GM23248 (cell line): Measurements from ENCODE around the gene CIAO3. TPM values are rescaled to one million over a fixed set of nuclear protein-coding genes. Genes with fewer than 3 reads are reported as not detected.

Source experiments
- DNase-seq: peaks from one replicate; pipeline ENCODE4 v3.0.0-alpha.2; 2015
- H2AFZ ChIP-seq: fragments of 200-600 bp; sonication (generic); 2 replicates; pipeline ENCODE4 v1.6.1; 2016; ENCODE audit warnings: antibody characterized with exemption
- H3F3A ChIP-seq: fragments of 200-600 bp; sonication (generic); 2 replicates; pipeline ENCODE4 v1.6.1; 2016; ENCODE audit warnings: mild to moderate bottlenecking, antibody characterized with exemption, mixed run types; ENCODE audit not compliant: insufficient read depth
- H3K27ac ChIP-seq: fragments of 200-600 bp; sonication (generic); 2 replicates; pipeline ENCODE4 v1.5.1; 2016; ENCODE audit warnings: mild to moderate bottlenecking
- H3K27me3 ChIP-seq: fragments of 200-600 bp; sonication (generic); replicated peaks from 2 replicates; pipeline ENCODE4 v1.6.1; 2016; ENCODE audit warnings: mild to moderate bottlenecking; ENCODE audit not compliant: insufficient read depth
- H3K36me3 ChIP-seq: fragments of 200-600 bp; sonication (generic); 2 replicates; pipeline ENCODE4 v1.6.1; 2016; ENCODE audit warnings: low read depth, mild to moderate bottlenecking
- H3K4me1 ChIP-seq: fragments of 200-600 bp; sonication (generic); 2 replicates; pipeline ENCODE4 v1.6.1; 2016; ENCODE audit warnings: mild to moderate bottlenecking; ENCODE audit not compliant: insufficient read depth
- H3K4me2 ChIP-seq: fragments of 200-600 bp; sonication (generic); one replicate; pipeline ENCODE4 v1.6.1; 2016; ENCODE audit warnings: mild to moderate bottlenecking; ENCODE audit not compliant: unreplicated experiment
- H3K4me3 ChIP-seq: fragments of 200-600 bp; sonication (generic); 2 replicates; pipeline ENCODE4 v1.5.1; 2016; ENCODE audit warnings: mild to moderate bottlenecking
- H3K79me2 ChIP-seq: fragments of 200-600 bp; sonication (generic); 2 replicates; pipeline ENCODE4 v1.6.1; 2016; ENCODE audit warnings: mild to moderate bottlenecking; ENCODE audit not compliant: insufficient read depth
- H3K9ac ChIP-seq: fragments of 200-600 bp; sonication (generic); 2 replicates; pipeline ENCODE4 v1.6.1; 2016; ENCODE audit warnings: mild to moderate bottlenecking
- H3K9me2 ChIP-seq: fragments of 200-600 bp; sonication (generic); 2 replicates; pipeline ENCODE4 v1.6.1; 2016; ENCODE audit warnings: mixed run types, mild to moderate bottlenecking, moderate library complexity; ENCODE audit not compliant: insufficient read depth
- H3K9me3 ChIP-seq: fragments of 200-600 bp; sonication (generic); one replicate; pipeline ENCODE4 v1.6.1; 2017; ENCODE audit warnings: low read depth
- H4K20me1 ChIP-seq: fragments of 200-600 bp; sonication (generic); 2 replicates; pipeline ENCODE4 v1.6.0; 2016; ENCODE audit not compliant: insufficient read depth
- EZH2 ChIP-seq: fragments of 200-600 bp; sonication (generic); IDR thresholded peaks from 2 replicates; pipeline ENCODE4 v1.6.1; 2018; ENCODE audit warnings: antibody characterized with exemption, mild to moderate bottlenecking; ENCODE audit not compliant: insufficient read depth, poor library complexity, severe bottlenecking
- EZH2phosphoT487 ChIP-seq: fragments of 200-600 bp; sonication (generic); IDR thresholded peaks from 2 replicates; pipeline ENCODE4 v1.6.1; 2018; ENCODE audit warnings: antibody characterized with exemption, moderate library complexity, mild to moderate bottlenecking, low read depth; ENCODE audit not compliant: insufficient read depth
- WGBS, 2 experiments: methylation state at CpG; one replicate each; pipeline ENCODE4 v1.1.6; 2015 to 2017; ENCODE audit warnings: low lambda C conversion rate in 2 of 2, low coverage in 1 of 2; ENCODE audit errors: missing lambda C conversion rate in 2 of 2; 5-methylcytosine and 5-hydroxymethylcytosine counted together
- in situ Hi-C: fragments of 300-500 bp; cut with MboI; formaldehyde crosslinking; loops from 2 replicates; pipeline ENCODE4 v1.15.0; 2020
- polyA plus RNA-seq: library from polyadenylated mRNA; unstranded; fragments of >200 nt; fragmentation: Nextera tagmentation; extraction: Ambion mirVana; gene quantifications from 2 replicates; pipeline ENCODE4 v1.2.1, GENCODE V29; 2016
- total RNA-seq: library from RNA; depleted of rRNA; stranded (reverse); fragments of >200 nt; shearing (Covaris generic); gene quantifications from 2 replicates; pipeline ENCODE4 v1.2.3, GENCODE V29; 2014

CIAO3 gene
- total and polyA plus RNA-seq, 2 experiments from 2014 or later: 24.5 to 37.5 TPM

DNA sequence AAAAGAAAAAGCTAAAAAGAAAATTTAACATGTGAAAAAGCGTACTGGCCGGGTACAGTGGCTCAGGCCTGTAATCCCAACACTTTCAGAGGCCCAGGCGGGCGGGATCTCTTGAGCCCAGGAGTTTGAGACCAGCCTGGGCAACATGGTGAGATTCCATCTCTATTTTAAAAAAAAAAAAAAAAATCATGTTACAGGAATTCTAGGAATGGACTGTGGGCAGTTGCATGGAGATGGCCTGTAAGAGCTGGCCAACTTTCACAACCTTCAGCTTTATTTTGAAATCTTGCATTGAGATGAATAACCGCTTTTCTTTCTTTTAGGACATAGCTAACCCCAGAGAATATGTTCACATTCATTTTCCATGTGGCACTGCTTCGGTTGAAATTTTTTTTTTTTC, 8.2 kb upstream of the CIAO3 start:
- no peak for TF ChIP-seq EZH2phosphoT487
- no peak for TF ChIP-seq EZH2
- H4K20me1 ChIP-seq: no peaks in the 10 kb centered on the region
- no peaks in the 10 kb centered on the region for H3K9me3 ChIP-seq
- peak; percentile 91 for DNase-seq
- no peak overlapping the region for H3K9ac ChIP-seq
- H3F3A ChIP-seq: peaks cover 8% of the 10 kb centered on the region
- peaks cover 5% of the 10 kb centered on the region; the same call in 1 of the 2 replicates for H3K27me3 ChIP-seq
- no peaks in the 10 kb centered on the region for H3K36me3 ChIP-seq
- H3K27ac ChIP-seq: peak overlapping the region; percentile 72
- WGBS, 2 experiments: 67 to 69% methylated on average over 6 of the region's 6 CpGs
- H3K79me2 ChIP-seq: no peaks in the 10 kb centered on the region
- peak overlapping the region; percentile 66 for H3K4me2 ChIP-seq
- peaks cover 11% of the 10 kb centered on the region for H3K4me1 ChIP-seq
- no peaks in the 10 kb centered on the region for H3K9me2 ChIP-seq
- in situ Hi-C loops: no loop called here
- H3K4me3 ChIP-seq: no peak overlapping the region
- no peak overlapping the region for H2AFZ ChIP-seq

DNA sequence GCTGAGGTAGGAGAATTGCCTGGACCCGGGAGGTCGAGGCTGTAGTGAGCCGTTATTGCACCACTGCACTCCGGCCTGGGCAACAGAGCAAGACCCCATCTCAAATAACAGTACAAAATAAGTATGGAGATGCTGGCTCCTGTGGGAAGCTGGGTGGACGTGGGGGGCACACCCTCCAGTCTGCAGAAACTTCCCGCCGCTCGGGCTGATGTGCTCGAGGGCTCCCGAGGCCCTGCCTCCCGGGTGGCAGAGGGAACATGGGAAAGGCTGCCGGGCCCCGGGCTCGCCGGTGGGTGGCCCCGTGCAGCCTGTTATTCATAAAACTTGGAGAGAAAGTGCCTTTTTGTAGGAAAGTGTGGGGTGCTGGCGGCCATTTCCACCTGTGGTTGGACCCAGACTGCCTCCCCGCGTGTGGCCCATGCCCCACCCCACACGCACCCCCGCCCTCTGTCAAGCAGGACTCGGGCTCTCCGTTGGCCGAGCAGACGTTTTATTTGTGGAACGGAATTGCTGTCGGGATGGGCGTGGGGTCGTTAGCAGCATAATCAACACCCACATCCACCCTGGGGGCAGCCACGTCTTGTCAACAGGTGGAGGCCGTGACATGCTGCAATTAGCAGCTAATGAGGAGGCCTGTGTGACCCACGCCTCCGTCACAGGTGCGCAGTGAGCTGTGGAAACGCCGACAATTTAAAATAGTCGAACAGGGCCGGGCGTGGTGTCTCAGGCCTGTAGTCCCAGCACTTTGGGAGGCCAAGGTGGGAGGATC, 7.4 kb upstream of the CIAO3 start:
- Histone ChIP-seq H3K4me2 (no peak overlapping the region), H2AFZ (no peak overlapping the region), H3K4me1 (peaks cover 11% of the 10 kb centered on the region), H3K27ac (no peak overlapping the region), H3K27me3 (peaks cover 5% of the 10 kb centered on the region; the same call in 1 of the 2 replicates), H3K9ac (no peak overlapping the region), H3K79me2 (no peaks in the 10 kb centered on the region), H3K9me2 (no peaks in the 10 kb centered on the region), H3K4me3 (no peak overlapping the region), H4K20me1 (no peaks in the 10 kb centered on the region), H3K9me3 (no peaks in the 10 kb centered on the region), H3F3A (peaks cover 8% of the 10 kb centered on the region), H3K36me3 (no peaks in the 10 kb centered on the region)
- DNase-seq: no peak
- in situ Hi-C loops: no loop called here
- WGBS, 2 experiments: 77% methylated on average over 38 to 39 of the region's 39 CpGs
- TF ChIP-seq EZH2 (no peak), EZH2phosphoT487 (no peak)

DNA sequence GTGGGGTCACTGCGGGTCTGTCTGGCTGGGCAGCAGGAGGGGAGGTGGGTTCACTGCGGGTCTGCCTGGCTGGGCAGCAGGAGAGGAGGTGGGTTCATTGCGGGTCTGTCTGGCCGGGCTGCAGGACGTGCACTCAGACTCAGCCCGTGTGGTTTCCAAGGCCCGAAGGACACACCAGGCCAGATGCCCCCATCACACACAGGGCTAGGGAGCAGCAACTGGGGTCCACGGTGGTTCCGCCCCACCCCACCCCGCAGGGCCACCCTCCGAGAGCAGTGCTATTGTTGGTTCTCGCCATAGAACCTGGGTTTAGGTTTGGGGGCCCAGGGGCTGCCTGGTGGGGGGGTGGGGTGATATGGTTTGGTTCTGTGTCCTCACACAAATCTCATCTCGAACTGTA, 5.8 kb upstream of the CIAO3 start:
- no peaks in the 10 kb centered on the region for H3K9me3 ChIP-seq
- no peak overlapping the region for H2AFZ ChIP-seq
- H3K4me1 ChIP-seq: peaks cover 11% of the 10 kb centered on the region
- no peaks in the 10 kb centered on the region for H3K36me3 ChIP-seq
- H3K27me3 ChIP-seq: no peaks in the 10 kb centered on the region
- H3K9me2 ChIP-seq: no peaks in the 10 kb centered on the region
- no peaks in the 10 kb centered on the region for H3K79me2 ChIP-seq
- no peak overlapping the region for H3K9ac ChIP-seq
- no peak for TF ChIP-seq EZH2
- no peak for TF ChIP-seq EZH2phosphoT487
- no peak overlapping the region for H3K4me2 ChIP-seq
- H3K4me3 ChIP-seq: no peak overlapping the region
- peaks cover 8% of the 10 kb centered on the region for H3F3A ChIP-seq
- in situ Hi-C loops: no loop called here
- H3K27ac ChIP-seq: no peak overlapping the region
- DNase-seq: no peak
- no peaks in the 10 kb centered on the region for H4K20me1 ChIP-seq
- 60 to 67% methylated on average over 1 to 13 of the region's 13 CpGs for WGBS, 2 experiments

DNA sequence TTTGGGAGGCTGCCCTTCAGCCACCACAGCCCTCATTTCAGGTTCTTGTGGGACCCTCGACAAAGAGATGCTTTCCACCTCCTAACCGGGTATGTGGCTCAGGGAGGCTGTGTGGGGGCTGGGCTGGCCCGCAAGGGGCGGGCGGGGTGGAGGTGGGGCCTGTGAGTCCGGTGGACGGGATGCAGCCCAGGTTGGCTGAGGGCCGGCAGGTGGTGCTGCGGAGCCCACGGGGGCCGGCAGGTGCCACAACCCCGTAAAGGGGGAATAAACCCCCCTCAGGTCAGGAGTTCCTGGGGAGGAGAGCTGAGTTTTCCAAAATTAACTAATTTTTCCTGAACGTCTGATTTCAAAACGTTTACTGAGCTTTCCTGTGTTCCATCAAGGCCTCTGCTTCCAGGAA, 4.9 kb upstream of the CIAO3 start:
- Histone ChIP-seq H3K9me2 (no peaks in the 10 kb centered on the region), H3K27ac (no peak overlapping the region), H4K20me1 (no peaks in the 10 kb centered on the region), H3K9ac (no peak overlapping the region), H3K27me3 (no peaks in the 10 kb centered on the region), H3K4me2 (no peak overlapping the region), H3F3A (peaks cover 8% of the 10 kb centered on the region), H3K36me3 (no peaks in the 10 kb centered on the region), H3K9me3 (no peaks in the 10 kb centered on the region), H2AFZ (no peak overlapping the region), H3K79me2 (no peaks in the 10 kb centered on the region), H3K4me3 (no peak overlapping the region), H3K4me1 (peaks cover 11% of the 10 kb centered on the region)
- 8% methylated on average over 14 of the region's 14 CpGs for WGBS, 2 experiments
- TF ChIP-seq EZH2 (no peak), EZH2phosphoT487 (no peak)
- no peak for DNase-seq
- in situ Hi-C loops: no loop called here
